ENCODE data around the gene CIAO3.

Gene CIAO3

GRCh38 chr16:735982-736453, 4.8 kb downstream of the CIAO3 start:
- no peak for DNase-seq (ENCODE audit: low read depth in 1 of 2, low spot score in 1 of 2)

GRCh38 chr16:734981-735881, 5.6 kb downstream of the CIAO3 start:
- no peak for DNase-seq (ENCODE audit: low read depth in 1 of 2, low spot score in 1 of 2)

- no peak for DNase-seq (ENCODE audit: low read depth in 1 of 2, low spot score in 1 of 2)
Observed at GRCh38 chr16:734208-734980, 6.4 kb downstream of the CIAO3 start.

- DNase-seq (ENCODE audit: low read depth in 1 of 2, low spot score in 1 of 2): peak in 1 of 2 donors; percentile 35
Observed at GRCh38 chr16:733382-734207, 7.2 kb downstream of the CIAO3 start.

GRCh38 chr16:732936-733335, 7.9 kb downstream of the CIAO3 start:
- DNase-seq (ENCODE audit: low read depth in 1 of 2, low spot score in 1 of 2): no peak

- DNase-seq (ENCODE audit: low read depth in 1 of 2, low spot score in 1 of 2): no peak
Observed at GRCh38 chr16:732332-732731, 8.5 kb downstream of the CIAO3 start.

- no peak for DNase-seq (ENCODE audit: low read depth in 1 of 2, low spot score in 1 of 2)
Observed at GRCh38 chr16:730666-731509, 9.9 kb downstream of the CIAO3 start.

GRCh38 chr16:729768-730665, 10.8 kb downstream of the CIAO3 start:
- no peak for DNase-seq (ENCODE audit: low read depth in 1 of 2, low spot score in 1 of 2)

GRCh38 chr16:728890-729744, 11.7 kb downstream of the CIAO3 start:
- DNase-seq (ENCODE audit: low read depth in 1 of 2, low spot score in 1 of 2): no peak

GRCh38 chr16:728131-728889, 12.5 kb downstream of the CIAO3 start:
- DNase-seq (ENCODE audit: low read depth in 1 of 2, low spot score in 1 of 2): peak; percentile 28 to 37

GRCh38 chr16:727291-727977, 13.4 kb downstream of the CIAO3 start:
- DNase-seq (ENCODE audit: low read depth in 1 of 2, low spot score in 1 of 2): no peak

- peak; percentile 38 to 45 for DNase-seq (ENCODE audit: low read depth in 1 of 2, low spot score in 1 of 2)
Observed at GRCh38 chr16:726438-727290, 14.1 kb downstream of the CIAO3 start, which contains the start of the genes CCDC78 and HAGHL. TSS of gene CCDC78 (minus strand) at chr16:726443. CDS start at chr16:726367, 76 bp downstream. TSS of gene HAGHL (plus strand) at chr16:727106. CDS start at chr16:727510, 404 bp downstream.

- DNase-seq (ENCODE audit: low read depth in 1 of 2, low spot score in 1 of 2): no peak
Observed at GRCh38 chr16:726188-726437, 14.7 kb downstream of the CIAO3 start.

GRCh38 chr16:725463-726187, 15.2 kb downstream of the CIAO3 start:
- DNase-seq (ENCODE audit: low read depth in 1 of 2, low spot score in 1 of 2): no peak

- DNase-seq (ENCODE audit: low read depth in 1 of 2, low spot score in 1 of 2): no peak
Observed at GRCh38 chr16:725041-725376, 15.8 kb downstream of the CIAO3 start.

Data from stimulated activated CD4-positive, alpha-beta T cell treated with anti-CD3 and anti-CD28 coated beads, Interleukin-15, amount 100 ng/mL, for 1 hour (primary cell).